22Rv1 (cell line): ENCODE data around the gene CDC14A.

Source experiments
- CTCF ChIP-seq: fragments of 450-650 bp; IDR thresholded peaks from 2 replicates; pipeline ENCODE4 v1.5.1; 2017; ENCODE audit warnings: mild to moderate bottlenecking
- ZFX ChIP-seq: fragments of 450-650 bp; IDR thresholded peaks from 2 replicates; pipeline ENCODE4 v1.6.1; 2017; ENCODE audit warnings: antibody characterized with exemption, borderline replicate concordance

- TF ChIP-seq CTCF (no peak), ZFX (no peak)
Observed at GRCh38 chr1:100462326-100463025, 110.2 kb downstream of the CDC14A start.
